NCI-H69 (cell line): ENCODE measurements around the gene IRS1.

Experiments
- DNase-seq: peaks from one replicate; lab custom pipeline; 2025; lab: John Stamatoyannopoulos, UW

IRS1 gene

GRCh38 chr2:226756131-226756530 is 43.5 kb downstream of the IRS1 start:
- DNase-seq: peak; percentile 22

GRCh38 chr2:226755631-226756030 is 44.0 kb downstream of the IRS1 start:
- DNase-seq: peak; percentile 83

GRCh38 chr2:226754821-226755604 is 44.6 kb downstream of the IRS1 start:
- peak; percentile 66 for DNase-seq

GRCh38 chr2:226752887-226753286 is 46.7 kb downstream of the IRS1 start:
- peak; percentile 22 for DNase-seq

- no peak for DNase-seq
Measured at GRCh38 chr2:226747288-226747687, 52.3 kb downstream of the IRS1 start.

GRCh38 chr2:226746196-226746800 is 53.3 kb downstream of the IRS1 start:
- DNase-seq: no peak

- DNase-seq: no peak
Measured at GRCh38 chr2:226743915-226744314, 55.7 kb downstream of the IRS1 start.

- no peak for DNase-seq
Measured at GRCh38 chr2:226742347-226742746, 57.3 kb downstream of the IRS1 start.

GRCh38 chr2:226740039-226740648 is 59.5 kb downstream of the IRS1 start:
- no peak for DNase-seq

GRCh38 chr2:226739545-226740030 is 60.0 kb downstream of the IRS1 start:
- DNase-seq: no peak

GRCh38 chr2:226738821-226739544 is 60.6 kb downstream of the IRS1 start:
- DNase-seq: peak; percentile 5

GRCh38 chr2:226738191-226738820 is 61.3 kb downstream of the IRS1 start:
- no peak for DNase-seq

- no peak for DNase-seq
Measured at GRCh38 chr2:226736382-226736781, 63.2 kb downstream of the IRS1 start.

GRCh38 chr2:226733927-226734564 is 65.6 kb downstream of the IRS1 start:
- DNase-seq: no peak

GRCh38 chr2:226733189-226733858 is 66.3 kb downstream of the IRS1 start:
- no peak for DNase-seq

- no peak for DNase-seq
Measured at GRCh38 chr2:226732478-226733188, 67.0 kb downstream of the IRS1 start.

- DNase-seq: peak; percentile 1
Measured at GRCh38 chr2:226730481-226730880, 69.1 kb downstream of the IRS1 start.

GRCh38 chr2:226728996-226729395 is 70.6 kb downstream of the IRS1 start:
- DNase-seq: no peak

- no peak for DNase-seq
Measured at GRCh38 chr2:226727251-226727650, 72.4 kb downstream of the IRS1 start.

GRCh38 chr2:226726546-226726945 is 73.1 kb downstream of the IRS1 start:
- DNase-seq: no peak
